IPS DF 4.7 (cell line): ENCODE data around the gene GDNF.

Source experiments
- DNase-seq: peaks from one replicate; pipeline ENCODE4 v3.0.0-alpha.2; 2013; ENCODE audit warnings: low spot score; ENCODE audit errors: extremely low read depth

GDNF gene

DNA sequence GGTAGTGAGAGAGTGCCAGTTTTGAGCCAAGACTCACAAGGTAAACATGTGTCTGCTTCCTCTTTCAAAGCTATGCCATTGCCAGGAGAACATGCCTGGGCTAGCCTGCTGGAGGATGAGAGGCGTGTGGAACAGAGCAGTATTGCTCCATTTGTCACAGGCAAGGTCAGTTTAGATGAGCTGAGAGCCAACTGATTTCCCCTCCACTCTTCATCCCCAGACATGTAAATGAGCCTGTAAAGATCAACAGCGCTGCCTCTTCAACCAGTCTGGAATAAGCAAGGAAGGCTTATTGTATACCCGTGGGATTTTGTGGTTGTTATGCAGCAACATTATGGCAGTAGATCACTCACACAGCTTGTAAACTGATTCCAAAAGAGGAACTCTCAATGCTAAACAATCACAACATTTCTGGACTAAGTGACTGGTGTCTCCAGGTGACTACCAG lies 8.2 kb upstream of the GDNF start:
- no peak for DNase-seq

DNA sequence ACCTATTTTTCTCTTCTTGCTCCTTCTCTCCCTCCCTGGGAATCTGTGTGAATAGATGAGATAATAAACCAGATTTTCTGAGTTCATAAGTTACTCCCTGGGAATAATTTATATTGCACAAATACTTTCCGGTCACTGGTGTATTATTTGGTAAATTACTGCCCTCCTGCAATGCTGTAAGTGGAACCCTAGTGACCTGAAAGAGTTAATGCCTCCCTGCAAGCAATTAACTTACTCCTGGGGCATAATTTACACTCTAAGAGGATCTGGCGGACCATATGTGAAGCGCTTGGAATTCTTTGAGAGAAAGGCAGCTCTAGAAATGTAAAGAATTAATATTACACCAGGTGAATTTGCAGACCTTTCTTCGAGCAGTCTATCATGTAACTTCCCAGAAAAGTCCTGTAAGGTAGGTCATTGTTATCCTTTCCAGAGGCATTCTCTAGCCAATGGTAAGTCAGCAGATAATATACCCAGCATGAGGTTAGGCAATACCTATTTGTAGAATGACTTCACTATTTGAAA lies 7.0 kb upstream of the GDNF start:
- DNase-seq = no peak

DNA sequence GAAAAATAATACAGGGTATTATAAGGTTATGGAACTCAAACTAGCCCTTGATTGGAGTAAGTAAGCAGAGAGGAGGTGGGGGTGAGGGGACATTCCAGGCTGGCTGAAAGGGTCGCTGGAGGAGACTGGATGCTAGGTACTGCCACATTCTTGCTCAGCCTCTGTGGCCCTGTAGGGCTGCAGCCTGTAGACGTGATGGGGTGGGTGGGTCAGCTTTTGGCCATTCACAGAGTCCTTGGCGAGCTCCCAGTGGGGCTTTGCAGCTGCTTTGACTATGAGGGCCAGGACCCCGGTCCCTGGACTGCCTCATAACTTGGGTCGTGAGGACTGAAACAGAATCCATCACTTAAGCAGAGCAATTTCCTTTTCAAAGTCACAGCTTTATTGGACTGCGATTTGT lies 4.2 kb upstream of the GDNF start:
- no peak for DNase-seq

DNA sequence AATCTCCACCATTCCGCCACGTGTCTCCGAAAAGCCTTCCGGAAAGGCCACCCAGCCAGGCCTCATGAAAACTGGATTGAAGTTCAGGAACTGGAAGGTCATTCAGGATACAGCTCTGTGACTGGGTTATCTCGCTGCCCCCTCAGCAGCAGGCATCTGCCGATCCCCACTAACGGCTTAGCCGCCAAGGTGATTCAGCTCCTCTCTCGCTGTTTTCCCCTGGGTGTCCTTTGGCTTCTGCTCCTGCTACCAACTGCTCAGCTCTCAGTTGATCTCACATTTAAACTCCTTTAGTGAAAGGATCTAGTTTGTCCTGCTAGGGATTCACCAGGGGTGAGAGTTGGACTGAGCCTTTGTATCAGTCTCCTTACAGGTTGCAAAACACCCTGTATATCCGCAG lies 2.2 kb upstream of the GDNF start:
- DNase-seq = no peak

DNA sequence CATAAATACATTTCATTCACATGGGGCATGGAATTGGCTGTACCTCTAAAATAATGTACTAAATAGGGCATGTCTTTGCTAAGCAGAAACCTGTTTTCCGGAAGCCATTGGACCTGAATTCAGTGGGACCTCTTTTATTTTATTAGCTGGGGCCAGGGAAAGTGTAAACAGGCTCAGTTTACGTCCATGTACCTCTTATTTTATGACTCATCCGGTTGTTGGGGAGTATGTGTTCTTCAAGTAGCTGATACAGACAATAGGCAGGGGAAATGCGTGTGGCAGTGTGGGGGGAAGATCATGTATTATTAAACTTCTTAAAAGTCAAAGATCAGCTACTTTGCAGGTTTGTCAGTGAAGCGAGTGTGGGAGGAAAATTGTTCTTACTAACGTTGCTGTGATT lies 1.4 kb upstream of the GDNF start:
- no peak for DNase-seq

DNA sequence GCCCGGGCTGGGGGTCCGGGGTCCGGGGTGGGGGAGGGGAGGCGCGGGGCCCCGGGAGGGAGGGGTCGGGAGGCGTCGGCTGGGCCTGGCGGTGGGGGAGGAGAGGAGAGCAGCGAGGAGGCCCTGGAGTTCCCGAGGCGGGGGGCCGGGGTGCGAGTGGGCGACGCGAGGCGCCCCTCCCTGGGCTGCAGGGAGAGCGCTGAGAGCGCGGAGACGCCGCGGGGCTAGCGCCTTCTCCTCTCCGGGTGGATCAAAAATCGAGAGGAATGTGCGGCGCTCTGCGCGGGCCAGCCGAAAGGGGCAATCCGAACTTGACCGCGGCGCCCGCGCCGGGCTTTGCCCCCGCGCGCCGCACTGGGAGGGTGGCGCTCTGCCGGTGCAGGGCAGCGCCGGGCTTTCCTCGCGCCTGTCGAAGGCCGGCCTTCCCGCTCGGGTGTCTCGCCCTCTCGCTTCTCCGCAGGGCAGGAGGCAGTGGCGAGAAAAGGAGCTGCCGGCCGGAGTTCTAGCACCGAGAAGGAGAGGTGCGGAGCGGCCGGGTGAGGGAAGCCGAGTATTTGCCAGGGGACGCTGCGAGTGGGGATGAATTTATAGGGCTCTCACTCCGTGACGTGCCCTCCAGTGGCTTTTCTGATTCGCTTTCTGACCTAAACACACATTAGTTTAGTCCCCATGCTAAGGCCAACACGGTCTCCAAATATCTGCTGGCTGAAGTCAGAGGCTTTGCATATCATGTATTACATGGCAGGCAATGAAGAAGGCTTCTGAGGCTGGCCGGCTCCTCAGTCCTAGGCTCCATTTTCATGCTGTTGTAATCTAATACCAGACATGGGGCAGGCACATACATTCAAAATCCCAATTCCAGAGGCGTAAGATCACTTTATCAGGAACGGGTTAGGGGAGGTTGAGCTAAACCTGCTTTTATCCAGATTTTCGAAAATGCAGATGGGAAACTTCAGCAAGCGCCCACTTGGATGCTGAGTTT lies 503 bp upstream of the GDNF start:
- no peak for DNase-seq

DNA sequence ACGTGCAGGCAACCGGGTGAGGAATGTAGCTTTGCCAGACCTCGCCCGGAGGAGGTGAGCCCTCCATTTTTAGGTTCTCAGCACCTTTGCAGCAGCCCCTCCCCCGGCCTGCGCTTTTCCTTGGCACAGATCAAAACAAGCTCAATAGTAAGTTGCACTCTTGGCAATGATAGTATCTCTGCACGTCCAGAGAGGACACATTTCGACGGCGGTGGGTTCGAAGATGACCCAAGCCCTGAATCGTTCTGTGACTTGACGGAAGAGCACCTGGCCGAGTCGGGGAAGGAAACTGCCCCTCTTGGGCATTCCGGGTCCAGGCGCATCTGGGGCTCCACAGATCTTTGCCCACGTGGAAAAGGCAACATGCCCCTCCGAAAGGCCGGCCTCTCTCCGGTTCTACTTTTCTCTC lies 904 bp downstream of the GDNF start:
- DNase-seq = no peak

DNA sequence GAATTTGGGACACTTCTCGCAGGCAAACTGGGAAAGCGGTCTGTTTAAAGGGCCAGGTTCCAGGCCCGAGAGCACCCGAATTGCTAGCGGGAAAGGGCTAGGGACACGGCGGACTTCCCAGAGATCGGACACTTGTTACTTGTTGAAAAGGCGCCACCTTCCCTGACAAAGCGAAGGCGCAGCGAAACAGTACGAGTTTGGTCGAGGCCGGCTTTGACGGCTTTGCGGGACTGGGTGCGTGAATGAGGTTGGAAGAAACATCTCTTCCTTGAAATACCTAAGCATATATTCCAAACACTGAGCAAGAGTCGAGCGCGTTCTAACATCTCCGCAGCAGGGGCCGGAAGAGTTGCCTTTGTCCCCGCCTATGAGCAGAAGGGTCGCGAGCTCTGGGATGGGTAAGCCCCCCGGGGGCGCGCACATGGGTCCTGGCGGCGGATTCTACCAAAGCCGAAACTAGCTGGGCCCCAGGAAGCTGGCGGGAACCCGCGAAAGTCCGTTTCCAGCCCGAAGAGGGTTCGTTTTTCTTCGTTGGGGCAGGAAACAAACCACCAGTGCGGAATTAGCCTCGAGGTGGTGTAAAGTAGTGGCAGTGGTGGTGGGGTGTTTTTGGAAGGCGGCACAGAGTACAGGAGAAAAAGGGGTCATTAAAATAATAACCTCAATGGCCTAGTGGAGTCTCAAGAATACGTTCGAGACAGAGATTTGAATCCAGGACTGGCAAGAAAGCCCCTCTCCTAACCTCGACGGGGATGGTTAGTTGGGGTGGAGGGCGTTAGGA lies 1.5 kb downstream of the GDNF start:
- DNase-seq = no peak

DNA sequence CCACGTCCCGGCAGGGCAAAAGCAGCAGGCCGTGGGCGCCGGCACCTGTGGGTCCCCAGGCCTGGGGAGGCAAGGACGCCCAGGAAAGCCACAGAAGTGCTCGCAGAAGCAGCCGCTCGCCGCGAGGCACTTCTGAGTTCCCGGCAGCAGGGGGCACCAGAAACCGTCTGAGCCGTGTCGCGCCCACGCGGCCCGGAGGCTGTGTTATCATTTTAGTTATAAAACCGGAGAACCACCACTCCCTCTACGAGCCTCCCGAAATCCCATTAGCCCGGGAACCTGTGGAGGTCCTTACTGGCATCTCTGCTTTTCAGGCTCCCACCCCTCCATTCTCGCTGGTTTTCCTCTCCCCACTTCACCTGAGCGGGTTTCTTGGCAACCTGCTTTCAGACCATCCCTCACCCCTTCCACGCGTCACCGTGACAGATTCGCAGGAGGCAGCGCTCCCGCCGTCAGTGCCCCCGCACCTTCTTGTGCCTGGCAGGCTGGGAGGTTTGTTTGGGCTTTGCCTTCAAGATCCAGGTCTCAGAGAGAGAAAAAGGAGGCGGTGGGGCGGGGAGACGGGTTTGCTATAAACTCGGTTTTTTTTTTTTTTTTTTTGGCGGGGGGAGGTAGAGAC lies 2.3 kb downstream of the GDNF start:
- DNase-seq = no peak

DNA sequence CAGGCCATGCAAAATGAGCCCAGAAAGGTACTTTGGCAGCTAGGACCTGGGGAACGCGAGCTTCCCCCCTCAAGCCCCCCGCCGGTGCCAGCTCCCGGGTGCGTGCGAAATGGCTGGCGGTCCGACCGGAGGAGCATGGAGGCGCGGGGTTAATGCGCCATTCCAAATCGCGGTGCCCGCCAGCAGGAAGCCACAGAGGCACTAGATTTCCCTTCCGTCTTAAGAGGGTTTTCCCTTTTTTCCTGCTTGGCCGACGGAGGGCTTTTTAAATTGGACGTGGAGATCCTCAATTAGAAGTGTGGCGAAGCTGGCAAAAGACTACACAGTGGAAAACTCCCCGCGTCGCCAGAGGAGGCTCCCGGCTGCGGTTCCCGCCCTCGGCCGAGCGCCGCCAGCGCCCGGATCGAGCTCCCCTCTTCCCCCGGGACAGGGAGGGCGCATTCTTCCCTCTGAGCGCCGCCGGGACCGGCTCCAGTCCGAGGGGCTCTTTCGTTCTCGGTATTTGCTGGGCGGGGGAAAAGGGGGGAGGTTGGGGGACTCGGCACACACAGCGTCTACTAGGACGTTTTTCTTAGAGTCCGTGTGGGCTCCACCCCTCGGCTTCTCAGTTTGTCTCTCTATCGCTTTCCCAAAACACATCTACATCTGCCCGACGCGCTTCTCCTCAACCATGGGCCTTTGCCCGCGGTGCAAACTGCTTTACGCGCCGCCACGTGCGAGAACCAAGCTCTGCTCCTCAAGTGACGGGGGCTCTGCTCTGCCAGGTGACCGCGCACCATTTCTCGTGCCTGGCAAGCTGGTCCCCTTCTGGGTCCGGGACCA lies 3.0 kb downstream of the GDNF start:
- no peak for DNase-seq

DNA sequence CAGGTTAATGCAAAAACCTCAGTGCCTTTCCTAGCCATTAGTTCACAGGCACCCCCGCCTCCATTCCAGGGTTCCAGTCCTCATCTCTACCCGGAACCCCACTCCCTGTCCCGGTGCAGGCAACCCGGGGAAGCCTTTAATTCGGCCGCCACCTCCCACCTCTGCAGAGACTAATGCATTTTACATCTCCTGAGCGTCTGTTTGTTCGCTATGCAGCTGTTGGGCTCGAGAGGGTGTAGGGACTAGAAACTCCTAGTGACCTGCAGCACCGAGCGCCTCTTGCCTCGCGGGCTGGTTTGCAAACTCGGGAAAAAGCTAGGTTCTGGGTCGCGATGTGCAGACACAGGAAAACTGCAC lies 3.6 kb downstream of the GDNF start:
- DNase-seq = no peak

DNA sequence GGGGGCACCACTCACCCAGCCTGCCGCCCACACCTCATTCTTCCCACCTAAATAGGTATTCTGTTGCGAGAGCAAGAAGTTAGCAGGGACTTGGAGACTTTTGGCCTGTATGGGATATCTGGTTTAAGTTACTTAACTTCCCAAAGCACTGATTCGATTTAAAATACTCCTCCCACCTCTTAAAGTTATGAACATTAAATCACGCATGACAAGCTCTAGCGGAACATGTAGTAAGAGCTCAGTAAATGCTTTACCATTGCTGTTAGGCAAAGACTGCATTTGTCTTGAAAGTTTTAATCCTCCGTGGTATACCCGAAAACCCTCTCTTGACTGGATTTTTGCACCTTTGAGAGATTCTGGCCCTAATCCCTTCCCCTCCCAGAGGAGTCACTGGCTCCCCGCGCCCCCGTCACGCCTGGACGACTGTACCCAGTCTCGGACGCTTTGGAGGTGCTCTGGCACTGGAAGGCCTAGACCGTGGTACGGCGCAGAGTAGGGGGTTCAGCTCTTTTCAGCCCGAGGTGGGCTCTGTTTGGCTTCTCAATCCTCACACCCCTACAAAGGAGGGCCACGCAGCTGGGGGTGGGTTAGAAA lies 4.4 kb downstream of the GDNF start:
- DNase-seq = no peak

DNA sequence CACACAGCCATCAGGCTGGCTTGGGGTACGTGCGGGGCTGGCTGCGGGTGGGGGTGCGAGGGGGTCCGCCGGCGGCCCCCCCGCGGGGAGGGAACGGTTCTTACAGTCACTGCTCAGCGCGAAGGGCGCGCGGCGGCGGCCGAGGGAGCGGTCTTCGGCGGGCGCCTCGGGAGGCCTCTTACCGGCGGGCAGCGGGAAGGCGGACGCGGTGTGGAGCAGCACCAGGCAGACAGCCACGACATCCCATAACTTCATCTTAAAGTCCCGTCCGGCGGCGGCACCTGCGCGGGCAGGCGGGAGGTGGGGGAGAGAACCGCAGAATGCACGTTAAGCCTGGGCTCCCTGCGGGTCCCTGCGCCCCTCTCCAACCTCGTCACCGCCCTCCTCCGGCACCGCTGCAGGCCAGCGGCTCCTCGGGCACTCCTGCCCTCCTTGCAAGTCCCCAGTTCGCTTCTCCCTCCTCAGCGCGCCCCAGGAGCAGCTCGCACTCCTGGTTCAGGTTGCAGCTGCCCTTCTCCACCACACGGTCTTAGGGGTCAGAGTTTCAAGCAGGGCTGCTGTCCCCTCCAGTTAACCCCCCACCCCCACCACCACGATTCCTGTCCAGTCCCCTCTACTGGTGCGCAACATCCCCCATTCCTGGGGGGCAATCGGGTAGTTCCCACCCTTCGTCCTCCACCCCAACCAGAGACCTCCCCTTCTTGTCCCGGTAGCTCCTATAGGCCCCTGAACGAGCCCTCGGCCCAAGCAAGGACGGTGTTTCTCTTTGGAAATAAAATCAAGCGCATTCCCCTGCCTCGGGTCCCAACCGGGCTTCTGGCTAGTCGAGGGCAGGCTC lies 5.1 kb downstream of the GDNF start:
- no peak for DNase-seq

DNA sequence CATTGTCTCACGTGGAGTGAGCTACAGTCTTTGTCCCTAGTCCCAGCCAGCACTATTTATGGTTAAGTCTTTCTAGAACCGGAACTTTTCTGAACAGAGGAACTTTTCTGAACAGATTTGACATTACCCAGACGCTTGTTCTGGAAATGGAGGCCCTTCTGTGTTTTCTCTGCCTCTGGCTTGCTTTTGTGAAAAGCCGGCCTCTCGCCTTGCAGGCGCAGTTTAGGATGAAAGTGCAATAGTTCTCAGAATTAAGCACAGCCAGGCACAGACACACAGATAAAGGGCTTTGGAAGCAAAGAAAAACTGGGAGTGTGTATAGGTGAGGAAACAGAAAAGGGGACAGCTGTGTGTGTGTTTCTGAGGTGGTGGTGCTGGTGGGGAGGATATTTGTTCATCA lies 5.9 kb downstream of the GDNF start:
- DNase-seq = no peak

DNA sequence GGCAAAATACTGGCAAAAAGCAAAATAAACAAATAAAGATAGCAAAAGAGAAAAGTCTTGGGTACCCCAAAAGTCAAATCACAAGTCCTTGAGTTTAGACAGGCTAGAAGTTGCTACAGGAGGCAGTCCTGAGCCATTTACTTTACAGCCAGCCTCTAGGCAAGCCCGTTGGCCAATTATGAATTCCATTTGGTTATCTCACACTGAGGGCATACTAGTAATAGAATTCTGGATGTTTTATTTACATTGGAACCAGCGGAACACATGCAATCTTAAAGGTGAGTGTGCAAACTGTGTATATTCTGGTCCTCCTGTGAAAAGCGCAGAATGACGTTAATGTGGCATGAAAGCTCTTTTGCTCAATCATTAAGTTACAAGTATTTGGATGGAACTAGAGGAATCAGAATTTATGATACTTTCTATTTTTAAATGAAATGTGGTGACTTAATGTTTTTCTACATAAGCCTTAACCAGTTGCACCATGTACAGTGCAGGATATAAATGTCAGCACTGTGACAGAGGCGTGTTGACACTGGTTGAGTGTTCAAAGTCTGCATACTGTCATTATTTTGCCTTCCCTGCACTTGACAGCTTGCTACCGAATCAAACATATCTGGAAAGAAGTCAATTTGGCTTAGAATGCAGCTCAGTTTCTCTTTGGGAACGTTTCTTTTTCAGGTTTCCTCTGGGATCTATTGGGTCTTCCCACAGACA lies 7.9 kb downstream of the GDNF start:
- DNase-seq = no peak

DNA sequence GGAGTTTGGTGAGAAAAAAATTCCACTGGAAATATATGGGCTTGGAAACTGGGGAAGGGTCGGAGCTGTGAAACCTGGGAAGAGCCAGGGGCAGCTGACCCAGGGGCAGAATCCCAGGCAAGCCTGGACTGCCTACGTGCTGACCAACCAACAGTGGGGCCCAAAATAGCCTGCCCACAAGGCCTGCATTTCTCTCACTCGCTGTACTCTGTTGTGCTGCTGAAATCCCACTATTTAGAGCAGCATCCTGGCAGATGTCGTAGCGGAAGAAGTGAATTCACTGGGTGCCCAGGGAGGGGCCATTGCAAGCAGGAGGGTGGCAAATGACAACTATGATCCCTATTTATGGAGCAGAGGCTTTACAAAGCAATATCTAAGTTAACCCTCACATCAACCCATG lies 9.5 kb downstream of the GDNF start:
- no peak for DNase-seq

DNA sequence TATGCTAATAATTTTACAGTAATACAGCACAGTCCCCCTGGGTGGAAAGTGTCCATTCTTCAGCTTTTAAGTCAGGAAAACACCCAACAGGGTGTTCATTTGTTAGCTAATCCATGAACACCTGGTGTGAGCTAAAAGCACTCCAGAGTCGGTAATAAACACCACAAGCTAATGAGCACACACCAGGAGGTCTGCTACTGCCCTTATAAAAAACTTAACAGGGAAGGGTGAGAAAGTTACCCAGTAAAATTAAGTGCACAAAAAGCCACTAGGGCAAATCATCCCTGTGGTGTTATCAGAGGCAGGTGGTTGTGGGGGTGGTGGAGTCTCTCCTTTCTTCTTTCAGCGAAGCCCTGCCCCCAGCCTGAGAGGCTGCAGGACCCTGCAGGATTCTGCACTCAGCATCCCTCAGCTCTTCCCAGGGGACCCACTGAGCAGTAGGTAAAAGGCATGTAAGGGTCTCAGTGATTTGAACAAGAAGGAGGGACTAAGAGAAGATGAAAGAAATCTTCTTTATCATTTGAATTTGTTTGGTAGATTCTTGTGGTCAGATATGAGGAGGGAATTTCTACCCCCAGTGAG lies 14.4 kb downstream of the GDNF start:
- no peak for DNase-seq

DNA sequence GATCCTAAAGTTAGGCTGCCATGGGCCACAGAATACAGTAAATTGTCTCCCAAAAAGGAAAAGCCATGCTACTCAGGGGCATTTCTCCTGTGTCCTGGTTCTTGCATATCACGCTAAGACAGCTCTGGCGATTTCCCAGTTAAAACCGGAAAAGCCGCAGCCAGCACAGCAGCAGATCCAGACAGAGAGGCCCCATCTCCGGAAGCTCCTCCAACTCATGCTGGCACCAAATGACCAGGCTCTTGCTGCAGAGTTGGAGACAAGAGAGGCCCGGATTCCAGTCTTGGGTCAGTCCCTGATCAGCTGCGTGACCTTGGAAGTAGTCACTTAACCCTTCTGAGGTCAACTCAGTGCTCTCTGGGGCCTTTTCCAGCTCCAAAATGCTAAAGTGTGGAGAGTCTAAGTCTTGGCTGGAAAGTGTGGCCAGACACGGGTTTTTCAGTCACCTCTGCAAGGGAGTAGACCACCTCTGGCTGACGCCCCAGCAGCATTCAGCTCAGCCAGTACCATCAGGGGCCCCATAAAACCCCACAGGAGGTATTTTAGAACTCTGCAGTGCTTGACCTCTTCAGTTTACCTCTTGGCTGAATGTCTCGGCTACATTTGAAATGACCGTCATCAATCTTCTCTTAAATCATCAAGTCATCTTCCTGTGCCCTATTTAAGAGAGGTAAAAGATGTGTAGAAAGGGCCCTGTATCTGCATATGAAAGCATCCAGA lies 16.2 kb downstream of the GDNF start:
- no peak for DNase-seq
